GM23338 (cell line): ENCODE measurements around the gene GNAS.

Experiments used
- CREB1 ChIP-seq: fragments of 250-450 bp; sonication (Bioruptor Pico); IDR thresholded peaks from 2 replicates; pipeline ENCODE4 v1.5.0; 2020; ENCODE audit warnings: low read depth, mild to moderate bottlenecking, moderate library complexity
- CTCF ChIP-seq, 2 experiments: fragments of 200-600 bp in 1 of 2; sonication (generic) in 1 of 2; conservative IDR thresholded peaks; 2 replicates each; pipeline versions ENCODE4 v1.5.1 to v1.6.1; 2016 to 2017; ENCODE audit warnings: antibody characterized with exemption in 2 of 2, low read depth in 2 of 2, mild to moderate bottlenecking in 2 of 2, moderate library complexity in 1 of 2
- EZH2 ChIP-seq: fragments of 200-600 bp; sonication (generic); IDR thresholded peaks from one replicate; pipeline ENCODE4 v1.8.0; 2017; ENCODE audit warnings: antibody characterized with exemption, mild to moderate bottlenecking, low read depth; ENCODE audit not compliant: unreplicated experiment
- POLR2AphosphoS5 ChIP-seq: IDR thresholded peaks from 2 replicates; pipeline ENCODE4 v1.6.1; 2016; ENCODE audit warnings: antibody characterized with exemption, low read depth
- STAT1 ChIP-seq: IDR thresholded peaks from one replicate; pipeline ENCODE4 v1.6.1; 2016; ENCODE audit warnings: antibody characterized with exemption; ENCODE audit not compliant: unreplicated experiment

GRCh38 chr20:58894652-58895447 is 42.3 kb downstream of the GNAS start:
- TF ChIP-seq CREB1 (CRISPR knock-in tag): no peak
- TF ChIP-seq CTCF (conservative IDR thresholded peaks at IDR 0.05; ENCODE audit: low read depth in 2 of 2): no peak
- no peak for TF ChIP-seq STAT1
- TF ChIP-seq POLR2AphosphoS5: no peak
- TF ChIP-seq EZH2: no peak
